H1 (cell line): ENCODE results near the gene SLC66A1. TPM values are rescaled to one million over a fixed set of nuclear protein-coding genes. Genes with fewer than 3 reads are reported as not detected.

Experiments
- EP300 ChIP-seq, 2 experiments: IDR thresholded peaks; 1 replicate in 1 of 2; 2 replicates in 1 of 2; pipeline ENCODE4 v1.6.1; 2011 to 2012; ENCODE audit warnings: low read depth in 2 of 2, low read length in 2 of 2, mild to moderate bottlenecking in 2 of 2, borderline replicate concordance in 1 of 2, inconsistent platforms in 1 of 2, moderate library complexity in 1 of 2
- GABPA ChIP-seq: IDR thresholded peaks from 2 replicates; pipeline ENCODE4 v1.6.1; 2011; ENCODE audit warnings: mild to moderate bottlenecking, low read length, moderate library complexity, borderline replicate concordance; ENCODE audit not compliant: insufficient read depth
- KDM1A ChIP-seq: fragments of 200-600, 300-600 bp; sonication (generic); IDR thresholded peaks from 2 replicates; pipeline ENCODE4 v1.7.1; 2016; ENCODE audit warnings: mild to moderate bottlenecking, low read length, borderline replicate concordance
- POLR2A ChIP-seq, 2 experiments: IDR thresholded peaks; 1 replicate in 1 of 2; 2 replicates in 1 of 2; pipeline ENCODE4 v1.6.1; 2011; ENCODE audit warnings: low read depth in 2 of 2, low read length in 2 of 2, mild to moderate bottlenecking in 2 of 2; ENCODE audit errors: control extremely low read depth in 1 of 2
- POU5F1 ChIP-seq: IDR thresholded peaks from 2 replicates; pipeline ENCODE4 v1.6.1; 2011; ENCODE audit warnings: low read depth, mild to moderate bottlenecking, low read length, moderate library complexity
- TCF12 ChIP-seq: IDR thresholded peaks from 2 replicates; pipeline ENCODE4 v1.6.1; 2011; ENCODE audit warnings: low read depth, mild to moderate bottlenecking, low read length
- polyA plus RNA-seq, 7 experiments: library from polyadenylated mRNA; depleted of rRNA in 3 of 7; stranded (reverse) in 5 of 7; unstranded in 2 of 7; fragments of >200 nt in 5 of 7; fragments of 200-250 nt in 2 of 7; gene quantifications; 1 replicate in 5 of 7; 2 replicates in 1 of 7; 4 replicates in 1 of 7; pipeline versions ENCODE4 v1.2.1 to v1.2.3, GENCODE V29; 2011 to 2013; ENCODE audit warnings: missing spikeins in 2 of 7, mixed read lengths in 2 of 7
- total RNA-seq: library from RNA; stranded (reverse); fragmentation: NEBNext Ultra II Directional; extraction: Animal tissue kit (Norgen Biotek cat#: 25700); gene quantifications from 2 replicates; pipeline ENCODE4 v1.2.1, GENCODE V29; 2021
- TF ChIP-seq, protein P1 (sequence below): fragments of 300-600 bp; sonication (generic); IDR thresholded peaks from 2 replicates; pipeline ENCODE4 v1.7.1; 2012; ENCODE audit warnings: low read length, moderate library complexity, mild to moderate bottlenecking, inconsistent platforms; ENCODE audit not compliant: insufficient replicate concordance

SLC66A1 gene
- total and polyA plus RNA-seq, 2 of the 8 experiments (the other 6 are each of a cell fraction or from before 2014, with no cell fraction given), result 16.8 to 27.9 TPM

- TF ChIP-seq, protein P1, sequence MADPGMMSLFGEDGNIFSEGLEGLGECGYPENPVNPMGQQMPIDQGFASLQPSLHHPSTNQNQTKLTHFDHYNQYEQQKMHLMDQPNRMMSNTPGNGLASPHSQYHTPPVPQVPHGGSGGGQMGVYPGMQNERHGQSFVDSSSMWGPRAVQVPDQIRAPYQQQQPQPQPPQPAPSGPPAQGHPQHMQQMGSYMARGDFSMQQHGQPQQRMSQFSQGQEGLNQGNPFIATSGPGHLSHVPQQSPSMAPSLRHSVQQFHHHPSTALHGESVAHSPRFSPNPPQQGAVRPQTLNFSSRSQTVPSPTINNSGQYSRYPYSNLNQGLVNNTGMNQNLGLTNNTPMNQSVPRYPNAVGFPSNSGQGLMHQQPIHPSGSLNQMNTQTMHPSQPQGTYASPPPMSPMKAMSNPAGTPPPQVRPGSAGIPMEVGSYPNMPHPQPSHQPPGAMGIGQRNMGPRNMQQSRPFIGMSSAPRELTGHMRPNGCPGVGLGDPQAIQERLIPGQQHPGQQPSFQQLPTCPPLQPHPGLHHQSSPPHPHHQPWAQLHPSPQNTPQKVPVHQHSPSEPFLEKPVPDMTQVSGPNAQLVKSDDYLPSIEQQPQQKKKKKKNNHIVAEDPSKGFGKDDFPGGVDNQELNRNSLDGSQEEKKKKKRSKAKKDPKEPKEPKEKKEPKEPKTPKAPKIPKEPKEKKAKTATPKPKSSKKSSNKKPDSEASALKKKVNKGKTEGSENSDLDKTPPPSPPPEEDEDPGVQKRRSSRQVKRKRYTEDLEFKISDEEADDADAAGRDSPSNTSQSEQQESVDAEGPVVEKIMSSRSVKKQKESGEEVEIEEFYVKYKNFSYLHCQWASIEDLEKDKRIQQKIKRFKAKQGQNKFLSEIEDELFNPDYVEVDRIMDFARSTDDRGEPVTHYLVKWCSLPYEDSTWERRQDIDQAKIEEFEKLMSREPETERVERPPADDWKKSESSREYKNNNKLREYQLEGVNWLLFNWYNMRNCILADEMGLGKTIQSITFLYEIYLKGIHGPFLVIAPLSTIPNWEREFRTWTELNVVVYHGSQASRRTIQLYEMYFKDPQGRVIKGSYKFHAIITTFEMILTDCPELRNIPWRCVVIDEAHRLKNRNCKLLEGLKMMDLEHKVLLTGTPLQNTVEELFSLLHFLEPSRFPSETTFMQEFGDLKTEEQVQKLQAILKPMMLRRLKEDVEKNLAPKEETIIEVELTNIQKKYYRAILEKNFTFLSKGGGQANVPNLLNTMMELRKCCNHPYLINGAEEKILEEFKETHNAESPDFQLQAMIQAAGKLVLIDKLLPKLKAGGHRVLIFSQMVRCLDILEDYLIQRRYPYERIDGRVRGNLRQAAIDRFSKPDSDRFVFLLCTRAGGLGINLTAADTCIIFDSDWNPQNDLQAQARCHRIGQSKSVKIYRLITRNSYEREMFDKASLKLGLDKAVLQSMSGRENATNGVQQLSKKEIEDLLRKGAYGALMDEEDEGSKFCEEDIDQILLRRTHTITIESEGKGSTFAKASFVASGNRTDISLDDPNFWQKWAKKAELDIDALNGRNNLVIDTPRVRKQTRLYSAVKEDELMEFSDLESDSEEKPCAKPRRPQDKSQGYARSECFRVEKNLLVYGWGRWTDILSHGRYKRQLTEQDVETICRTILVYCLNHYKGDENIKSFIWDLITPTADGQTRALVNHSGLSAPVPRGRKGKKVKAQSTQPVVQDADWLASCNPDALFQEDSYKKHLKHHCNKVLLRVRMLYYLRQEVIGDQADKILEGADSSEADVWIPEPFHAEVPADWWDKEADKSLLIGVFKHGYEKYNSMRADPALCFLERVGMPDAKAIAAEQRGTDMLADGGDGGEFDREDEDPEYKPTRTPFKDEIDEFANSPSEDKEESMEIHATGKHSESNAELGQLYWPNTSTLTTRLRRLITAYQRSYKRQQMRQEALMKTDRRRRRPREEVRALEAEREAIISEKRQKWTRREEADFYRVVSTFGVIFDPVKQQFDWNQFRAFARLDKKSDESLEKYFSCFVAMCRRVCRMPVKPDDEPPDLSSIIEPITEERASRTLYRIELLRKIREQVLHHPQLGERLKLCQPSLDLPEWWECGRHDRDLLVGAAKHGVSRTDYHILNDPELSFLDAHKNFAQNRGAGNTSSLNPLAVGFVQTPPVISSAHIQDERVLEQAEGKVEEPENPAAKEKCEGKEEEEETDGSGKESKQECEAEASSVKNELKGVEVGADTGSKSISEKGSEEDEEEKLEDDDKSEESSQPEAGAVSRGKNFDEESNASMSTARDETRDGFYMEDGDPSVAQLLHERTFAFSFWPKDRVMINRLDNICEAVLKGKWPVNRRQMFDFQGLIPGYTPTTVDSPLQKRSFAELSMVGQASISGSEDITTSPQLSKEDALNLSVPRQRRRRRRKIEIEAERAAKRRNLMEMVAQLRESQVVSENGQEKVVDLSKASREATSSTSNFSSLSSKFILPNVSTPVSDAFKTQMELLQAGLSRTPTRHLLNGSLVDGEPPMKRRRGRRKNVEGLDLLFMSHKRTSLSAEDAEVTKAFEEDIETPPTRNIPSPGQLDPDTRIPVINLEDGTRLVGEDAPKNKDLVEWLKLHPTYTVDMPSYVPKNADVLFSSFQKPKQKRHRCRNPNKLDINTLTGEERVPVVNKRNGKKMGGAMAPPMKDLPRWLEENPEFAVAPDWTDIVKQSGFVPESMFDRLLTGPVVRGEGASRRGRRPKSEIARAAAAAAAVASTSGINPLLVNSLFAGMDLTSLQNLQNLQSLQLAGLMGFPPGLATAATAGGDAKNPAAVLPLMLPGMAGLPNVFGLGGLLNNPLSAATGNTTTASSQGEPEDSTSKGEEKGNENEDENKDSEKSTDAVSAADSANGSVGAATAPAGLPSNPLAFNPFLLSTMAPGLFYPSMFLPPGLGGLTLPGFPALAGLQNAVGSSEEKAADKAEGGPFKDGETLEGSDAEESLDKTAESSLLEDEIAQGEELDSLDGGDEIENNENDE, result no peak
- TF ChIP-seq POLR2A (IDR thresholded peaks at IDR 0.05; ENCODE audit: control extremely low read depth in 1 of 2, low read depth in 2 of 2, low read length in 2 of 2) (no peak), POU5F1 (no peak), KDM1A (no peak), TCF12 (no peak), EP300 (IDR thresholded peaks at IDR 0.05; ENCODE audit: borderline replicate concordance in 1 of 2, low read depth in 2 of 2, low read length in 2 of 2) (no peak), GABPA (no peak)
These were observed 32.7 kb downstream of the SLC66A1 start (continued) for GRCh38 chr1:19344831-19345230.
